ENCODE data around the gene DMGDH. TPM values are rescaled to one million over a fixed set of nuclear protein-coding genes. Genes with fewer than 3 reads are reported as not detected.

DMGDH gene
- total and polyA plus RNA-seq, 4 donors = 28.9 to 130 (median 48.5) TPM

DNA sequence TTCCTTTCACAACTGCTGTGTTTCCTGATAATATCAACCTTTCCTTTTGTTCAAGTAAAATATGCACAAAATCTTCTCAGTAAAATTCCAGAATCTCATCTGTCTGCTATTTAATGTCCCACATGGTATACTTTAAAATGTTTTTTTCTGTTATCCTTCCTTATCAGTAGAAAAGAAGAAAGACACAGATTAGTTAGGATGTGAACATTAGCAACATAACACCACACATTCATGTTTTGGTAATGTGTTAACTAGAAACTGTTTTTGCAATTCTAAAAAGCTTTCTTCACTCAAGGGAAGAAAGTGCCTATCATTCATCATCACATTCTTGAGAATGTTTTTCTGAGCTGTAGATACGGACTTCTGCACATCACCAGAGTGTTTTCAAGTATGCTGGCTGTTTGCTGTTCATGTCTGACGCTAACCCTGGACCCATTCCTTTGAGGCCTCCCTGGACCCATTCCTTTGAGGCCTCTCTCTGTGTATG is 73.9 kb downstream of the DMGDH start:
- H3K36me3 ChIP-seq (ENCODE audit: control insufficient read depth in 4 of 4, insufficient read depth in 3 of 4, low read depth in 1 of 4, low read length in 3 of 4) = no peaks in the 10 kb centered on the region
- no peak for DNase-seq (ENCODE audit: low spot score)
- no peak for TF ChIP-seq FOXA1 (IDR thresholded peaks at IDR 0.05)
- TF ChIP-seq, protein P1, sequence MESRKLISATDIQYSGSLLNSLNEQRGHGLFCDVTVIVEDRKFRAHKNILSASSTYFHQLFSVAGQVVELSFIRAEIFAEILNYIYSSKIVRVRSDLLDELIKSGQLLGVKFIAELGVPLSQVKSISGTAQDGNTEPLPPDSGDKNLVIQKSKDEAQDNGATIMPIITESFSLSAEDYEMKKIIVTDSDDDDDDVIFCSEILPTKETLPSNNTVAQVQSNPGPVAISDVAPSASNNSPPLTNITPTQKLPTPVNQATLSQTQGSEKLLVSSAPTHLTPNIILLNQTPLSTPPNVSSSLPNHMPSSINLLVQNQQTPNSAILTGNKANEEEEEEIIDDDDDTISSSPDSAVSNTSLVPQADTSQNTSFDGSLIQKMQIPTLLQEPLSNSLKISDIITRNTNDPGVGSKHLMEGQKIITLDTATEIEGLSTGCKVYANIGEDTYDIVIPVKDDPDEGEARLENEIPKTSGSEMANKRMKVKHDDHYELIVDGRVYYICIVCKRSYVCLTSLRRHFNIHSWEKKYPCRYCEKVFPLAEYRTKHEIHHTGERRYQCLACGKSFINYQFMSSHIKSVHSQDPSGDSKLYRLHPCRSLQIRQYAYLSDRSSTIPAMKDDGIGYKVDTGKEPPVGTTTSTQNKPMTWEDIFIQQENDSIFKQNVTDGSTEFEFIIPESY (IDR thresholded peaks at IDR 0.05) = no peak
- TF ChIP-seq, protein P2, sequence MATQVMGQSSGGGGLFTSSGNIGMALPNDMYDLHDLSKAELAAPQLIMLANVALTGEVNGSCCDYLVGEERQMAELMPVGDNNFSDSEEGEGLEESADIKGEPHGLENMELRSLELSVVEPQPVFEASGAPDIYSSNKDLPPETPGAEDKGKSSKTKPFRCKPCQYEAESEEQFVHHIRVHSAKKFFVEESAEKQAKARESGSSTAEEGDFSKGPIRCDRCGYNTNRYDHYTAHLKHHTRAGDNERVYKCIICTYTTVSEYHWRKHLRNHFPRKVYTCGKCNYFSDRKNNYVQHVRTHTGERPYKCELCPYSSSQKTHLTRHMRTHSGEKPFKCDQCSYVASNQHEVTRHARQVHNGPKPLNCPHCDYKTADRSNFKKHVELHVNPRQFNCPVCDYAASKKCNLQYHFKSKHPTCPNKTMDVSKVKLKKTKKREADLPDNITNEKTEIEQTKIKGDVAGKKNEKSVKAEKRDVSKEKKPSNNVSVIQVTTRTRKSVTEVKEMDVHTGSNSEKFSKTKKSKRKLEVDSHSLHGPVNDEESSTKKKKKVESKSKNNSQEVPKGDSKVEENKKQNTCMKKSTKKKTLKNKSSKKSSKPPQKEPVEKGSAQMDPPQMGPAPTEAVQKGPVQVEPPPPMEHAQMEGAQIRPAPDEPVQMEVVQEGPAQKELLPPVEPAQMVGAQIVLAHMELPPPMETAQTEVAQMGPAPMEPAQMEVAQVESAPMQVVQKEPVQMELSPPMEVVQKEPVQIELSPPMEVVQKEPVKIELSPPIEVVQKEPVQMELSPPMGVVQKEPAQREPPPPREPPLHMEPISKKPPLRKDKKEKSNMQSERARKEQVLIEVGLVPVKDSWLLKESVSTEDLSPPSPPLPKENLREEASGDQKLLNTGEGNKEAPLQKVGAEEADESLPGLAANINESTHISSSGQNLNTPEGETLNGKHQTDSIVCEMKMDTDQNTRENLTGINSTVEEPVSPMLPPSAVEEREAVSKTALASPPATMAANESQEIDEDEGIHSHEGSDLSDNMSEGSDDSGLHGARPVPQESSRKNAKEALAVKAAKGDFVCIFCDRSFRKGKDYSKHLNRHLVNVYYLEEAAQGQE (IDR thresholded peaks at IDR 0.05) = no peak
- TF ChIP-seq, protein P3, sequence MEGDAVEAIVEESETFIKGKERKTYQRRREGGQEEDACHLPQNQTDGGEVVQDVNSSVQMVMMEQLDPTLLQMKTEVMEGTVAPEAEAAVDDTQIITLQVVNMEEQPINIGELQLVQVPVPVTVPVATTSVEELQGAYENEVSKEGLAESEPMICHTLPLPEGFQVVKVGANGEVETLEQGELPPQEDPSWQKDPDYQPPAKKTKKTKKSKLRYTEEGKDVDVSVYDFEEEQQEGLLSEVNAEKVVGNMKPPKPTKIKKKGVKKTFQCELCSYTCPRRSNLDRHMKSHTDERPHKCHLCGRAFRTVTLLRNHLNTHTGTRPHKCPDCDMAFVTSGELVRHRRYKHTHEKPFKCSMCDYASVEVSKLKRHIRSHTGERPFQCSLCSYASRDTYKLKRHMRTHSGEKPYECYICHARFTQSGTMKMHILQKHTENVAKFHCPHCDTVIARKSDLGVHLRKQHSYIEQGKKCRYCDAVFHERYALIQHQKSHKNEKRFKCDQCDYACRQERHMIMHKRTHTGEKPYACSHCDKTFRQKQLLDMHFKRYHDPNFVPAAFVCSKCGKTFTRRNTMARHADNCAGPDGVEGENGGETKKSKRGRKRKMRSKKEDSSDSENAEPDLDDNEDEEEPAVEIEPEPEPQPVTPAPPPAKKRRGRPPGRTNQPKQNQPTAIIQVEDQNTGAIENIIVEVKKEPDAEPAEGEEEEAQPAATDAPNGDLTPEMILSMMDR (IDR thresholded peaks at IDR 0.05; ENCODE audit: low read depth, low read length, missing input control) = no peak
- WGBS = 92% methylated on average over 2 of the region's 2 CpGs
- no peaks in the 10 kb centered on the region for H3K4me1 ChIP-seq (ENCODE audit: control insufficient read depth in 4 of 4, insufficient read depth in 4 of 4, low read length in 3 of 4)
- H3K27ac ChIP-seq (ENCODE audit: low read depth in 1 of 2, low read length in 2 of 2) = no peak overlapping the region
- H3K4me3 ChIP-seq (ENCODE audit: low read depth in 1 of 3, low read length in 3 of 3) = no peak overlapping the region
- no peak overlapping the region for H3K9ac ChIP-seq (ENCODE audit: low read depth in 1 of 2, low read length in 2 of 2)
- no peaks in the 10 kb centered on the region for H3K9me3 ChIP-seq (ENCODE audit: control insufficient read depth in 4 of 4, low read length in 3 of 4)
- no peaks in the 10 kb centered on the region for H3K27me3 ChIP-seq (ENCODE audit: control insufficient read depth in 4 of 4, insufficient read depth in 4 of 4, low read length in 3 of 4)

DNA sequence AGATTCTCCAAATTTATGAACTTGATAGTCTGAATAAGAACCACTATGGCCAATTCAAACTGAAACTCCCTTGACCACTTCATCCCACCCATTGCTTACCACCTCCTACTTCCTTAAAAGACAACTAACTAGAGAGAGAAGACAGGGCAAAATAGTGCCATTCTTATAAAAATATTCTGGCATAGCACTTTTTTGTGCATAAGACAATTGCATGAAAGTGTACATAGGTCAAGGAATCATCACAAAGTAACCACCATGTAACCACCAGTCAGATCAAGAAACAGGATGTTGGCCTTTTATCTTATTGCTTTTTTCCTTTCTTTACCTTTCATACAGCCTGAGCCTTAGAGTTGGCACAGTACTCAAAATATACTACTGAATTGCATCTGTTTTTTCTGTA is 76.3 kb downstream of the DMGDH start:
- no peak for DNase-seq (ENCODE audit: low spot score)
- no peak overlapping the region for H3K27ac ChIP-seq (ENCODE audit: low read depth in 1 of 2, low read length in 2 of 2)
- H3K27me3 ChIP-seq (ENCODE audit: control insufficient read depth in 4 of 4, insufficient read depth in 4 of 4, low read length in 3 of 4) = no peaks in the 10 kb centered on the region
- H3K9me3 ChIP-seq (ENCODE audit: control insufficient read depth in 4 of 4, low read length in 3 of 4) = no peaks in the 10 kb centered on the region
- no peaks in the 10 kb centered on the region for H3K36me3 ChIP-seq (ENCODE audit: control insufficient read depth in 4 of 4, insufficient read depth in 3 of 4, low read depth in 1 of 4, low read length in 3 of 4)
- H3K4me1 ChIP-seq (ENCODE audit: control insufficient read depth in 4 of 4, insufficient read depth in 4 of 4, low read length in 3 of 4) = no peaks in the 10 kb centered on the region
- H3K4me3 ChIP-seq (ENCODE audit: low read depth in 1 of 3, low read length in 3 of 3) = no peak overlapping the region
- no peak overlapping the region for H3K9ac ChIP-seq (ENCODE audit: low read depth in 1 of 2, low read length in 2 of 2)
- TF ChIP-seq TAF1 (conservative IDR thresholded peaks at IDR 0.05) = no peak
- TF ChIP-seq, protein P2 (IDR thresholded peaks at IDR 0.05) = no peak
- TF ChIP-seq, protein P4, sequence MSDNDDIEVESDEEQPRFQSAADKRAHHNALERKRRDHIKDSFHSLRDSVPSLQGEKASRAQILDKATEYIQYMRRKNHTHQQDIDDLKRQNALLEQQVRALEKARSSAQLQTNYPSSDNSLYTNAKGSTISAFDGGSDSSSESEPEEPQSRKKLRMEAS (IDR thresholded peaks at IDR 0.05) = no peak
- no peak for TF ChIP-seq SP1 (IDR thresholded peaks at IDR 0.05)
- TF ChIP-seq HNF4A (conservative IDR thresholded peaks at IDR 0.05) = no peak
- no peak for TF ChIP-seq RAD21 (IDR thresholded peaks at IDR 0.05)
- TF ChIP-seq, protein P3 (IDR thresholded peaks at IDR 0.05; ENCODE audit: low read depth, low read length, missing input control) = no peak
- TF ChIP-seq JUND (IDR thresholded peaks at IDR 0.05) = no peak
- TF ChIP-seq GABPA (IDR thresholded peaks at IDR 0.05 in 1 of 2, conservative IDR thresholded peaks at IDR 0.05 in 1 of 2) = no peak
- no peak for TF ChIP-seq NR2F2 (IDR thresholded peaks at IDR 0.05)
- no peak for TF ChIP-seq FOXA1 (IDR thresholded peaks at IDR 0.05)
- TF ChIP-seq, protein P5, sequence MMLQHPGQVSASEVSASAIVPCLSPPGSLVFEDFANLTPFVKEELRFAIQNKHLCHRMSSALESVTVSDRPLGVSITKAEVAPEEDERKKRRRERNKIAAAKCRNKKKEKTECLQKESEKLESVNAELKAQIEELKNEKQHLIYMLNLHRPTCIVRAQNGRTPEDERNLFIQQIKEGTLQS (IDR thresholded peaks at IDR 0.05) = no peak
- TF ChIP-seq, protein P1 (IDR thresholded peaks at IDR 0.05) = no peak
- no peak for TF ChIP-seq EGR1 (IDR thresholded peaks at IDR 0.05; ENCODE audit: low read depth in 2 of 2)
- no peak for TF ChIP-seq YY1 (IDR thresholded peaks at IDR 0.05)
